ENCODE results near the gene PLAU. TPM values are rescaled to one million over a fixed set of nuclear protein-coding genes. Genes with fewer than 3 reads are reported as not detected.

Gene PLAU
- total and polyA plus RNA-seq, 7 donors = 2.5 to 15.7 (median 3.8) TPM

DNA sequence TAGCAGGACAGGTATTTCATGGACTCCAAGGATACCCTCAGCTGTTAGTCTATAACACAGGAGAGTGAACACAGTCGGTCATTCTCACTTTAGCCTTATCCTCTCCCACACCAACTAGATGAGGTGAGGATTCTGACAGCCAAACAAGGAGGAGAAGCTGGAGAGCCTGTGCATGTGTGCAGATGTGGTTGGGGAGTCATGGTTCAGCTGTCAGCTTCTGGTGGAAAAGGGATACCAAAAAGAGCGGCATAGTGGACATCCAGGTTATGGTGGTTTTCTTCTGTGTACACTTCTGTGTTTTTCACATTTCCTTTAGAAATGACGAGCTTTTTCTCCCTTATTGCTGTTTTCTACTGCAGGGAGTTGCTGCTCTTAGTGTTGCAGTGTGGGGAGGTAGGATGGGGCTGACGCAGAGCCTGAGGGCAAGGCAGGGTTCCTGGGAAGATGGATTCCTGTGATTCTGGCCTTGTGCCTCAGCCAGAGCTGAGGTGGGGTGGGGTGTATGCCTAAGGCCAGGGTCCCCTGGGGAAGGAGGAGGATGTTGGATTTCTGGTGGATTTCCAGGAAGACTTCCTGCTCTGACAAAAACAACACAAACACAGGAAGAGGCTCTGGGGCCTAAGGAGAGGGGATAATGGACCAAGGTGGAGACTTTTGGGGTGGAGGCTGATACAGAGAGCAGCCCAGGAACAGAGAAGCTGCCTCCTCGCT lies 26.6 kb downstream of the PLAU start:
- H3K27me3 ChIP-seq = no peaks in the 10 kb centered on the region
- intact Hi-C loops (cut with DNase I) = no loop called here
- no peak overlapping the region for H3K4me3 ChIP-seq
- peak overlapping the region in 1 of 4 donors; percentile 34 for H3K27ac ChIP-seq
- TF ChIP-seq, protein P1, sequence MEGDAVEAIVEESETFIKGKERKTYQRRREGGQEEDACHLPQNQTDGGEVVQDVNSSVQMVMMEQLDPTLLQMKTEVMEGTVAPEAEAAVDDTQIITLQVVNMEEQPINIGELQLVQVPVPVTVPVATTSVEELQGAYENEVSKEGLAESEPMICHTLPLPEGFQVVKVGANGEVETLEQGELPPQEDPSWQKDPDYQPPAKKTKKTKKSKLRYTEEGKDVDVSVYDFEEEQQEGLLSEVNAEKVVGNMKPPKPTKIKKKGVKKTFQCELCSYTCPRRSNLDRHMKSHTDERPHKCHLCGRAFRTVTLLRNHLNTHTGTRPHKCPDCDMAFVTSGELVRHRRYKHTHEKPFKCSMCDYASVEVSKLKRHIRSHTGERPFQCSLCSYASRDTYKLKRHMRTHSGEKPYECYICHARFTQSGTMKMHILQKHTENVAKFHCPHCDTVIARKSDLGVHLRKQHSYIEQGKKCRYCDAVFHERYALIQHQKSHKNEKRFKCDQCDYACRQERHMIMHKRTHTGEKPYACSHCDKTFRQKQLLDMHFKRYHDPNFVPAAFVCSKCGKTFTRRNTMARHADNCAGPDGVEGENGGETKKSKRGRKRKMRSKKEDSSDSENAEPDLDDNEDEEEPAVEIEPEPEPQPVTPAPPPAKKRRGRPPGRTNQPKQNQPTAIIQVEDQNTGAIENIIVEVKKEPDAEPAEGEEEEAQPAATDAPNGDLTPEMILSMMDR (IDR thresholded peaks at IDR 0.05) = no peak
- TF ChIP-seq POLR2A (IDR thresholded peaks at IDR 0.05) (no peak), EP300 (IDR thresholded peaks at IDR 0.05) (no peak), POLR2AphosphoS5 (IDR thresholded peaks at IDR 0.05) (no peak)
- no peak for DNase-seq
- no peaks in the 10 kb centered on the region for H3K9me3 ChIP-seq
- H3K36me3 ChIP-seq = no peaks in the 10 kb centered on the region
- H3K4me1 ChIP-seq = peaks cover 0 to 15% (median 11%) of the 10 kb centered on the region in 4 donors
- WGBS, 2 donors = 89 to 91% methylated on average over 5 of the region's 5 CpGs

DNA sequence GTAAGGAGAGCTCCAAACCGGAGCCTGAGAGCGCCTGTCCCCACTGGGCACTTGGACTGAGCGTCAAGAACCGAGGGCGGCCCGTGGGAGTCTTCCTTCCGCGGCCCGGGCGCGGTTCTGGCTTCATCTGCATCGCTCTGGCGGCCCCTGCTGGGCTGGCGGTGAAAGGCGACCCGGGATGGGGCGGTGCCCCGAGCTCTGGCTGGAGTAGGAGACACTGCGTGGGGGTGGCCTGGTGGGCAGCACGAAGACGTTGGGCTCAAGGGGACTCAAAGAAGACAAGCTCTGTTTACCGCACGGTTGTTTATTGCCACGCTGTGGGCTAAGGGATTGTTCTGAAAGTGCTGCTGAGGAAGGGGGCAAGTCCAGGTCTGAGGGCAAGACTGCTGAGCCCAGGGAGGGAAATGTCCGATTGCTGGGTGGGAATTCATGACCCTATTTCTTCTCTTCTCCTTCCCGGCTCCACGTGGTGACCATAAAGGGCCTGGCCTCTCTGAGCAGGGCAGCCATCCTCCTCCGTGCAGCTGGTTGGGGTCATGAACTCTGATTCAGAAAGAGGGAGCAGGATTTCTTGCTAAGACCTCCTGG lies 29.8 kb downstream of the PLAU start:
- no peaks in the 10 kb centered on the region for H3K36me3 ChIP-seq
- H3K4me1 ChIP-seq = peaks cover 0 to 15% (median 11%) of the 10 kb centered on the region in 4 donors
- peak overlapping the region in 3 of 4 donors; percentile 11 to 25 (median 22) for H3K4me3 ChIP-seq
- whole genome bisulfite sequencing, 2 donors = 3 to 6% methylated on average over 28 of the region's 28 CpGs
- intact Hi-C loops (cut with DNase I) = loop anchor here (1.0 to 5.0 kb wide), 3 partner anchors 54 to 142 kb away; no protein-coding TSS in a partner anchor
- H3K27me3 ChIP-seq = no peaks in the 10 kb centered on the region
- no peaks in the 10 kb centered on the region for H3K9me3 ChIP-seq
- H3K27ac ChIP-seq = peak overlapping the region; percentile 45 to 75 (median 60)
- TF ChIP-seq POLR2A (IDR thresholded peaks at IDR 0.05) (no peak), POLR2AphosphoS5 (IDR thresholded peaks at IDR 0.05) (peak in 2 of 4 donors; percentile 24 to 41)
- TF ChIP-seq, protein P1 (IDR thresholded peaks at IDR 0.05) = peak; percentile 91 to 95 (median 94)
- DNase-seq = peak; percentile 92

DNA sequence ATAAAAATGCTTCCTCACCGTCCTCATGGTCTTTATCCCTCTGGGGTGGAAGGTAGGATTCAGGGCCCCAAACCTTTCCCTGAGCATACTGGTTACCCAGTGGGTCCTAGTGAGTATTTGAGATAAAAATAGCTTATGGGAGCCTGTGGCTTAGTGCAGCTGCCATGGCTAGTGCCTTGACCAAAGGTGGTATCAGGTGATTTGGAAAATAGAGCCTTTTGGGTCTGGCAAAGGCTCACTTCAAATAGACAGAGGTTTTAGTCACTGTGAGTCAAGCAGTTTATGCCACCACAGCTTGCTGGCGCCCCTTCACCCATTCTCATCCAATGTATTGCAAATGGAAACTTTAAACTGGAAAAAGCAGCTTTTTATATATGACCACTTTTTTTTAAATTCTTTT lies 30.4 kb downstream of the PLAU start:
- H3K27me3 ChIP-seq = no peaks in the 10 kb centered on the region
- no peak for TF ChIP-seq EP300 (IDR thresholded peaks at IDR 0.05)
- no peak for TF ChIP-seq POLR2AphosphoS5 (IDR thresholded peaks at IDR 0.05)
- TF ChIP-seq, protein P1 (IDR thresholded peaks at IDR 0.05) = no peak
- H3K4me3 ChIP-seq = no peak overlapping the region
- H3K9me3 ChIP-seq = no peaks in the 10 kb centered on the region
- WGBS, 2 donors = 89 to 95% methylated on average over 2 of the region's 2 CpGs
- H3K4me1 ChIP-seq = peaks cover 0 to 15% (median 11%) of the 10 kb centered on the region in 4 donors
- H3K36me3 ChIP-seq = no peaks in the 10 kb centered on the region
- intact Hi-C loops (cut with DNase I) = loop anchor here (2.0 to 5.0 kb wide), 2 partner anchors 92 to 141 kb away; no protein-coding TSS in a partner anchor
- peak overlapping the region in 3 of 4 donors; percentile 55 to 75 (median 65) for H3K27ac ChIP-seq
- no peak for DNase-seq

DNA sequence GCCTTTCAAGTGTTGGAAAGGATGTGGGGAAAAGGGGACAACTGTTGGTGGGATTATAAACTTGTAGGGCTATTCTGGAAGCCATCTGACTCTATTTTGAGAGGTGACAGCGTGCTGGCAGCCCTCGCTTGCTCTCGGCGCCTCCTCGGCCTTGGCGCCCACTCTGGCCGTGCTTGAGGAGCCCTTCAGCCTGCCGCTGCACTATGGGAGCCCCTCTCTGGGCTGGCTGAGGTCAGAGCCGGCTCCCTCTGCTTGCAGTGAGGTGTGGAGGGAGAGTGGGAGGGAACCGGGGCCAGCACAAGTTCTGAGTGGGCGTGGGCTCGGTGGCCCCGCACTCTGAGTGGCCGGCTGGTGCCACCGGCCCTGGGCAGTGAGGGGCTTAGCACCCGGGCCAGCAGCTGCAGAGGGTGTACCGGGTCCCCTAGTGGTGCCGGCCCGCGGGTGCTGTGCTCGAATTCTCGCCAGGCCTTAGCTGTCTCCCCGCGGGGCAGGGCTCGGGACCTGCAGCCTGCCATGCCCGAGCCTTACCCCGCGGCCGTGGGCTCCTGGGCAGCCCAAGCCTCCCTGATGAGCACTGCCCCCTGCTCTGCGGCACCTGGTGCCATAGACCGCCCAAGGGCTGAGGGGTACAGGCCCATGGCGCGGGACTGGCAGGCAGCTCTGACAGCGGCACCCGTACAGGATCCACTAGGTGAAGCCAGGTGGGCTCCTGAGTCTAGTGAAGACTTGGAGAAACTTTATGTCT lies 33.6 kb downstream of the PLAU start:
- H3K27me3 ChIP-seq = no peaks in the 10 kb centered on the region
- no peak overlapping the region for H3K4me3 ChIP-seq
- peaks cover 0 to 15% (median 11%) of the 10 kb centered on the region in 4 donors for H3K4me1 ChIP-seq
- no peak for DNase-seq
- intact Hi-C loops (cut with DNase I) = loop anchor here (5.0 kb wide), 1 partner anchor 138 kb away; no protein-coding TSS in a partner anchor
- 97% methylated on average over 35 of the region's 35 CpGs for WGBS, 2 donors
- no peaks in the 10 kb centered on the region for H3K36me3 ChIP-seq
- H3K27ac ChIP-seq = no peak overlapping the region
- H3K9me3 ChIP-seq = no peaks in the 10 kb centered on the region
- TF ChIP-seq, protein P1 (IDR thresholded peaks at IDR 0.05) = no peak
- no peak for TF ChIP-seq POLR2AphosphoS5 (IDR thresholded peaks at IDR 0.05)
- no peak for TF ChIP-seq POLR2A (IDR thresholded peaks at IDR 0.05)
- TF ChIP-seq EP300 (IDR thresholded peaks at IDR 0.05) = no peak

Measured in sigmoid colon (tissue), 7 donors.